GM23248 (cell line): ENCODE results near the gene HMGCL. TPM values are rescaled to one million over a fixed set of nuclear protein-coding genes. Genes with fewer than 3 reads are reported as not detected.

ENCODE experiments used
- DNase-seq: peaks from one replicate; pipeline ENCODE4 v3.0.0-alpha.2; 2015
- H2AFZ ChIP-seq: fragments of 200-600 bp; sonication (generic); 2 replicates; pipeline ENCODE4 v1.6.1; 2016; ENCODE audit warnings: antibody characterized with exemption
- H3F3A ChIP-seq: fragments of 200-600 bp; sonication (generic); 2 replicates; pipeline ENCODE4 v1.6.1; 2016; ENCODE audit warnings: mild to moderate bottlenecking, antibody characterized with exemption, mixed run types; ENCODE audit not compliant: insufficient read depth
- H3K27ac ChIP-seq: fragments of 200-600 bp; sonication (generic); 2 replicates; pipeline ENCODE4 v1.5.1; 2016; ENCODE audit warnings: mild to moderate bottlenecking
- H3K27me3 ChIP-seq: fragments of 200-600 bp; sonication (generic); replicated peaks from 2 replicates; pipeline ENCODE4 v1.6.1; 2016; ENCODE audit warnings: mild to moderate bottlenecking; ENCODE audit not compliant: insufficient read depth
- H3K36me3 ChIP-seq: fragments of 200-600 bp; sonication (generic); 2 replicates; pipeline ENCODE4 v1.6.1; 2016; ENCODE audit warnings: low read depth, mild to moderate bottlenecking
- H3K4me1 ChIP-seq: fragments of 200-600 bp; sonication (generic); 2 replicates; pipeline ENCODE4 v1.6.1; 2016; ENCODE audit warnings: mild to moderate bottlenecking; ENCODE audit not compliant: insufficient read depth
- H3K4me2 ChIP-seq: fragments of 200-600 bp; sonication (generic); one replicate; pipeline ENCODE4 v1.6.1; 2016; ENCODE audit warnings: mild to moderate bottlenecking; ENCODE audit not compliant: unreplicated experiment
- H3K4me3 ChIP-seq: fragments of 200-600 bp; sonication (generic); 2 replicates; pipeline ENCODE4 v1.5.1; 2016; ENCODE audit warnings: mild to moderate bottlenecking
- H3K79me2 ChIP-seq: fragments of 200-600 bp; sonication (generic); 2 replicates; pipeline ENCODE4 v1.6.1; 2016; ENCODE audit warnings: mild to moderate bottlenecking; ENCODE audit not compliant: insufficient read depth
- H3K9ac ChIP-seq: fragments of 200-600 bp; sonication (generic); 2 replicates; pipeline ENCODE4 v1.6.1; 2016; ENCODE audit warnings: mild to moderate bottlenecking
- H3K9me2 ChIP-seq: fragments of 200-600 bp; sonication (generic); 2 replicates; pipeline ENCODE4 v1.6.1; 2016; ENCODE audit warnings: mixed run types, mild to moderate bottlenecking, moderate library complexity; ENCODE audit not compliant: insufficient read depth
- H3K9me3 ChIP-seq: fragments of 200-600 bp; sonication (generic); one replicate; pipeline ENCODE4 v1.6.1; 2017; ENCODE audit warnings: low read depth
- H4K20me1 ChIP-seq: fragments of 200-600 bp; sonication (generic); 2 replicates; pipeline ENCODE4 v1.6.0; 2016; ENCODE audit not compliant: insufficient read depth
- EZH2 ChIP-seq: fragments of 200-600 bp; sonication (generic); IDR thresholded peaks from 2 replicates; pipeline ENCODE4 v1.6.1; 2018; ENCODE audit warnings: antibody characterized with exemption, mild to moderate bottlenecking; ENCODE audit not compliant: insufficient read depth, poor library complexity, severe bottlenecking
- EZH2phosphoT487 ChIP-seq: fragments of 200-600 bp; sonication (generic); IDR thresholded peaks from 2 replicates; pipeline ENCODE4 v1.6.1; 2018; ENCODE audit warnings: antibody characterized with exemption, moderate library complexity, mild to moderate bottlenecking, low read depth; ENCODE audit not compliant: insufficient read depth
- WGBS, 2 experiments: methylation state at CpG; one replicate each; pipeline ENCODE4 v1.1.6; 2015 to 2017; ENCODE audit warnings: low lambda C conversion rate in 2 of 2, low coverage in 1 of 2; ENCODE audit errors: missing lambda C conversion rate in 2 of 2; 5-methylcytosine and 5-hydroxymethylcytosine counted together
- in situ Hi-C: fragments of 300-500 bp; cut with MboI; formaldehyde crosslinking; loops from 2 replicates; pipeline ENCODE4 v1.15.0; 2020
- polyA plus RNA-seq: library from polyadenylated mRNA; unstranded; fragments of >200 nt; fragmentation: Nextera tagmentation; extraction: Ambion mirVana; gene quantifications from 2 replicates; pipeline ENCODE4 v1.2.1, GENCODE V29; 2016
- total RNA-seq: library from RNA; depleted of rRNA; stranded (reverse); fragments of >200 nt; shearing (Covaris generic); gene quantifications from 2 replicates; pipeline ENCODE4 v1.2.3, GENCODE V29; 2014; rRNA removed

The HMGCL gene
- total and polyA plus RNA-seq, 2 experiments from 2014 or later: 49.3 to 50.8 TPM

DNA sequence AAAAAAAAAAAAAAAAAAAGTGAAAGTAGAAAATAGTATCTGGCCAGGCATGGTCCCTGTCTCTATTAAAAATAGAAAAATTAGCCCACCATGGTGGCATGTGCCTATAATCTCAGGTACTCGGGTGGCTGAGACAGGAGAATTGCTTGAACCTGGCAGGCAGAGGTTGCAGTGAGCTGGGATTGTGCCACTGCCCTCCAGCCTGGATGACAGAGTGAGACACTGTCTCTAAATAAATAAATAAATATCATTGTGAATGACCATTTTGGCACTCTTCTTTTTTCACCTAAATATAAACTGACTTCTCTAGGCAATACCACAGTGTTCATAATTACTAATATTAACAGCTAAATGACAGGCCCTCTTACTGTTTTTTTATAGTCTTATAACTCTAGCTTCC, 67.4 kb downstream of the HMGCL start:
- H3K27ac ChIP-seq: no peak overlapping the region
- no peak for DNase-seq
- H3K4me3 ChIP-seq: no peak overlapping the region
- H3K36me3 ChIP-seq: peaks cover 91% of the 10 kb centered on the region
- H3K9ac ChIP-seq: no peak overlapping the region
- H3K9me3 ChIP-seq: no peaks in the 10 kb centered on the region
- WGBS, 2 experiments: 83 to 100% methylated on average over 1 of the region's 1 CpG
- peaks cover 12% of the 10 kb centered on the region for H3F3A ChIP-seq
- no peaks in the 10 kb centered on the region for H3K9me2 ChIP-seq
- no peaks in the 10 kb centered on the region for H3K27me3 ChIP-seq
- TF ChIP-seq EZH2phosphoT487 (no peak), EZH2 (no peak)
- no peaks in the 10 kb centered on the region for H3K4me1 ChIP-seq
- in situ Hi-C loops: no loop called here
- H3K4me2 ChIP-seq: no peak overlapping the region
- 0 out of 2 replicates have a peak, but pooled peaks cover 3% of the 10 kb centered on the region for H4K20me1 ChIP-seq
- peaks cover 80% of the 10 kb centered on the region for H3K79me2 ChIP-seq
- H2AFZ ChIP-seq: no peak overlapping the region

DNA sequence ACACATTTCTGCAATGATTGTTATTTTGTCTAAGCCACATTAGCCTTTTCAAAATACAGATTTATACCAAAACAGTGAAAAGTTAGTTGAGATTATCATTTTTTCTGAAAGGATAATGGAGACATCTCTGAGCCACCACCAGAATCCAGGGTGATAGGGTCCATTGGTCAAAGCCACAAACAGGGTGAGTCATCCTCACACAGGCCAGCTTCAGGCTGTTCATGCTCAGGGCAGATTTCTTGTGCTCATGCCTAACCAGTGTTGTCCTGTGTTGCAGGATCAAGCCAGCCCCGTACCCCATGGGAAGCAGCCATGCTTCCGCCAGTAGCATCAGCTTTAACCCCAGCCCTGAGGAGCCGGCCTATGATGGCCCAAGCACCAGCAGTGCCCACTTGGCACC, 68.6 kb downstream of the HMGCL start:
- peaks cover 4% of the 10 kb centered on the region; the same call in 1 of the 2 replicates for H3F3A ChIP-seq
- peak; percentile 76 for DNase-seq
- in situ Hi-C loops: no loop called here
- peaks cover 80% of the 10 kb centered on the region for H3K79me2 ChIP-seq
- TF ChIP-seq EZH2 (no peak), EZH2phosphoT487 (no peak)
- H3K9me2 ChIP-seq: no peaks in the 10 kb centered on the region
- H3K4me2 ChIP-seq: no peak overlapping the region
- H4K20me1 ChIP-seq: 0 out of 2 replicates have a peak, but pooled peaks cover 3% of the 10 kb centered on the region
- no peak overlapping the region for H3K9ac ChIP-seq
- no peaks in the 10 kb centered on the region for H3K27me3 ChIP-seq
- no peak overlapping the region for H2AFZ ChIP-seq
- no peaks in the 10 kb centered on the region for H3K4me1 ChIP-seq
- no peak overlapping the region for H3K4me3 ChIP-seq
- WGBS, 2 experiments: 91 to 97% methylated on average over 3 of the region's 3 CpGs
- peak overlapping the region; percentile 16; the same call in 1 of the 2 replicates for H3K27ac ChIP-seq
- peaks cover 92% of the 10 kb centered on the region for H3K36me3 ChIP-seq
- H3K9me3 ChIP-seq: no peaks in the 10 kb centered on the region

- Histone ChIP-seq H3K9me3 (no peaks in the 10 kb centered on the region), H2AFZ (no peak overlapping the region), H3K27me3 (no peaks in the 10 kb centered on the region), H3K4me3 (no peak overlapping the region), H3K4me1 (peaks cover 6% of the 10 kb centered on the region), H4K20me1 (0 out of 2 replicates have a peak, but pooled peaks cover 3% of the 10 kb centered on the region), H3K9me2 (no peaks in the 10 kb centered on the region), H3K9ac (no peak overlapping the region), H3K36me3 (peaks cover 72% of the 10 kb centered on the region), H3K27ac (no peak overlapping the region), H3K79me2 (peaks cover 98% of the 10 kb centered on the region), H3F3A (peaks cover 15% of the 10 kb centered on the region), H3K4me2 (no peak overlapping the region)
- TF ChIP-seq EZH2 (no peak), EZH2phosphoT487 (no peak)
- DNase-seq: no peak
- in situ Hi-C loops: no loop called here
- WGBS, 2 experiments: 97 to 100% methylated on average over 1 of the region's 1 CpG
Measured at GRCh38 chr1:23752909-23753308, 72.3 kb downstream of the HMGCL start.

Other genes with a start within 250 kb of the HMGCL start
- 422 and 555 TPM in 2 replicates for gene RPL11, start 133.6 kb downstream of the HMGCL start, total RNA-seq
- gene RPL11, start 133.6 kb downstream of the HMGCL start, polyA plus RNA-seq: 444 and 449 TPM in 2 replicates
- 44.3 and 49.6 TPM in 2 replicates for gene ELOA, start 82.0 kb downstream of the HMGCL start, total RNA-seq
- gene ELOA, start 82.0 kb downstream of the HMGCL start, polyA plus RNA-seq: 46.4 and 50.1 TPM in 2 replicates
- 51.0 and 63.0 TPM in 2 replicates for gene PITHD1, start 47.0 kb downstream of the HMGCL start, total RNA-seq
- gene PITHD1, start 47.0 kb downstream of the HMGCL start, polyA plus RNA-seq: 38.4 and 39.4 TPM in 2 replicates
- gene LYPLA2, start 34.3 kb downstream of the HMGCL start, total RNA-seq: 48.1 and 58.4 TPM in 2 replicates
- gene LYPLA2, start 34.3 kb downstream of the HMGCL start, polyA plus RNA-seq: 46.3 and 48.2 TPM in 2 replicates
- gene GALE, start 24.7 kb downstream of the HMGCL start, total RNA-seq: 16.2 and 20.9 TPM in 2 replicates
- 20.5 and 23.5 TPM in 2 replicates for gene GALE, start 24.7 kb downstream of the HMGCL start, polyA plus RNA-seq
- gene FUCA1, start 42.9 kb upstream of the HMGCL start, total RNA-seq: 11.5 and 15.4 TPM in 2 replicates
- gene FUCA1, start 42.9 kb upstream of the HMGCL start, polyA plus RNA-seq: 13.3 and 15.2 TPM in 2 replicates
- gene CNR2, start 87.9 kb upstream of the HMGCL start, total RNA-seq: not detected in 2 replicates
- gene CNR2, start 87.9 kb upstream of the HMGCL start, polyA plus RNA-seq: not detected in 2 replicates
- 77.3 and 77.9 TPM in 2 replicates for gene PNRC2, start 134.4 kb upstream of the HMGCL start, total RNA-seq
- 67.4 and 71.2 TPM in 2 replicates for gene PNRC2, start 134.4 kb upstream of the HMGCL start, polyA plus RNA-seq
- 81.7 and 99.4 TPM in 2 replicates for gene SRSF10, start 154.9 kb upstream of the HMGCL start, total RNA-seq
- gene SRSF10, start 154.9 kb upstream of the HMGCL start, polyA plus RNA-seq: 111 and 121 TPM in 2 replicates